ENCODE measurements around the gene MSRB1.

MSRB1 gene

GRCh38 chr16:1982013-1982433 is 39.0 kb upstream of the MSRB1 start:
- no peak for DNase-seq (ENCODE audit: low read depth)
- TF ChIP-seq CTCF (conservative IDR thresholded peaks at IDR 0.05; ENCODE audit: low read depth, low read length): no peak
- H3K4me3 ChIP-seq (ENCODE audit: low read length): no peak overlapping the region

GRCh38 chr16:1981398-1981836 is 38.4 kb upstream of the MSRB1 start, which contains the start of gene NOXO1:
NOXO1 (minus strand) TSS chr16:1981469; CDS start chr16:1981179, 290 bp downstream.
- TF ChIP-seq CTCF (conservative IDR thresholded peaks at IDR 0.05; ENCODE audit: low read depth, low read length): no peak
- no peak within 1 kb of the TSS for H3K4me3 ChIP-seq (ENCODE audit: low read length)

GRCh38 chr16:1980770-1981087 is 37.7 kb upstream of the MSRB1 start:
- no peak for TF ChIP-seq CTCF (conservative IDR thresholded peaks at IDR 0.05; ENCODE audit: low read depth, low read length)
- no peak overlapping the region for H3K4me3 ChIP-seq (ENCODE audit: low read length)
- DNase-seq (ENCODE audit: low read depth): no peak

More at GRCh38 chr16:1981398-1981836, 38.4 kb upstream of the MSRB1 start, which contains the start of gene NOXO1:
- DNase-seq (ENCODE audit: low read depth): no peak

- TF ChIP-seq CTCF (conservative IDR thresholded peaks at IDR 0.05; ENCODE audit: low read depth, low read length): no peak
- H3K4me3 ChIP-seq (ENCODE audit: low read length): no peak overlapping the region
- DNase-seq (ENCODE audit: low read depth): no peak
Measured at GRCh38 chr16:1980030-1980769, 37.2 kb upstream of the MSRB1 start.

- TF ChIP-seq CTCF (conservative IDR thresholded peaks at IDR 0.05; ENCODE audit: low read depth, low read length): no peak
- H3K4me3 ChIP-seq (ENCODE audit: low read length): no peak overlapping the region
- DNase-seq (ENCODE audit: low read depth): no peak
Measured at GRCh38 chr16:1979271-1980029, 36.5 kb upstream of the MSRB1 start.

GRCh38 chr16:1978476-1979120 is 35.6 kb upstream of the MSRB1 start:
- H3K4me3 ChIP-seq (ENCODE audit: low read length): no peak overlapping the region
- no peak for TF ChIP-seq CTCF (conservative IDR thresholded peaks at IDR 0.05; ENCODE audit: low read depth, low read length)
- DNase-seq (ENCODE audit: low read depth): no peak

All from retinal pigment epithelial cell (primary cell).